ENCODE data around the gene AIG1.

The AIG1 gene

DNA sequence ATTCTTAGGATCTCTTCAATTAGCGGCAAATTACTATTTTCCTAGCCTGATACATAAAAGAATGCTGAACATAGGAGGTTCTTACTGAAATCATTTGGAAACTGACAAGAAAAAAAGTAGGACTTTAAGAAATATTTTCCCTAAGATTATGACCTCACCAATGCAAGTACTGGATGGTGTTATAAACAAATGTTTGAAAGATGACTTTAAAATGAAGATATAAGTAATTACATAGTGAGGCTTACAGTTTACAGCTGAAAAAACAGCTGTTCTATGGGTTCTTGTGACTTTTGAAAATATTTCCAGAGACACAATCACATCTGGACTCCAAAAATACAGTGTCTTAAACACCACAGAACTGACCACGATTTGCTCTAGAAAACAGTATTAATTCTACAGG lies 324.9 kb downstream of the AIG1 start:
- TF ChIP-seq, protein P1, sequence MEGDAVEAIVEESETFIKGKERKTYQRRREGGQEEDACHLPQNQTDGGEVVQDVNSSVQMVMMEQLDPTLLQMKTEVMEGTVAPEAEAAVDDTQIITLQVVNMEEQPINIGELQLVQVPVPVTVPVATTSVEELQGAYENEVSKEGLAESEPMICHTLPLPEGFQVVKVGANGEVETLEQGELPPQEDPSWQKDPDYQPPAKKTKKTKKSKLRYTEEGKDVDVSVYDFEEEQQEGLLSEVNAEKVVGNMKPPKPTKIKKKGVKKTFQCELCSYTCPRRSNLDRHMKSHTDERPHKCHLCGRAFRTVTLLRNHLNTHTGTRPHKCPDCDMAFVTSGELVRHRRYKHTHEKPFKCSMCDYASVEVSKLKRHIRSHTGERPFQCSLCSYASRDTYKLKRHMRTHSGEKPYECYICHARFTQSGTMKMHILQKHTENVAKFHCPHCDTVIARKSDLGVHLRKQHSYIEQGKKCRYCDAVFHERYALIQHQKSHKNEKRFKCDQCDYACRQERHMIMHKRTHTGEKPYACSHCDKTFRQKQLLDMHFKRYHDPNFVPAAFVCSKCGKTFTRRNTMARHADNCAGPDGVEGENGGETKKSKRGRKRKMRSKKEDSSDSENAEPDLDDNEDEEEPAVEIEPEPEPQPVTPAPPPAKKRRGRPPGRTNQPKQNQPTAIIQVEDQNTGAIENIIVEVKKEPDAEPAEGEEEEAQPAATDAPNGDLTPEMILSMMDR (IDR thresholded peaks at IDR 0.05; ENCODE audit: low read depth, low read length) = no peak
- H3K4me3 ChIP-seq (ENCODE audit: low read depth, low read length) = no peak overlapping the region

DNA sequence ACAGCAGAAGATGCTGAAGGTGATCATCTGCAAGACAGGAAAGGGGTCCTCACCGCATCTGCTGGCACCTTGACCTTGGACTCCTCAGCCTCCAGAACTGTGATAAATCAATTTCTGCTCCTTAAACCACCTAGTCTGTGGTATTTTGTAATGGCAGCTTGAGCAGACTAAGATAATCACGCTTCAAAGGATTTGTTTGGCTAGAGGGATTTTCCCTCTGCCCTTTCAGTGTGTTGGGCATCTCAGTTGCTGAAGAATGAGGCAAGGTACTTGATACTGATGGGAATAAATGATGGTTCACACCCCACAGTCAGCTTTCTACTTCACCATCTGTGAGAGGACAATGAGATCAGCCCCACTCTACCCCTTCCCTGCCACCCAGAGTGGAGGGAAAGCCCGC lies 329.6 kb downstream of the AIG1 start:
- TF ChIP-seq, protein P1 (IDR thresholded peaks at IDR 0.05; ENCODE audit: low read depth, low read length) = no peak

More for the DNA sequence above, 329.6 kb downstream of the AIG1 start:
- no peak overlapping the region for H3K4me3 ChIP-seq (ENCODE audit: low read depth, low read length)
